Caki2 (cell line): ENCODE measurements around the gene TBCE. TPM values are rescaled to one million over a fixed set of nuclear protein-coding genes. Genes with fewer than 3 reads are reported as not detected.
A peak's percentile ranks its signal among the peaks of the same experiment; 100 is the strongest.

ENCODE experiments used
- DNase-seq: peaks from one replicate; pipeline ENCODE4 v3.0.0-alpha.2; 2015; ENCODE audit warnings: low read depth
- in situ Hi-C: cut with HindIII; loops from 2 replicates; pipeline ENCODE4 v1.10.0; 2016; ENCODE audit warnings: low sequenced_read_pairs, low pct_unique_long_range_greater_than_20kb, mixed read lengths
- total RNA-seq: library from RNA; depleted of rRNA; stranded (reverse); fragments of >200 nt; shearing (Covaris generic); gene quantifications from 2 replicates; pipeline ENCODE4 v1.2.3, GENCODE V29; 2014; ENCODE audit warnings: low replicate concordance; rRNA removed

TBCE gene, protein sequence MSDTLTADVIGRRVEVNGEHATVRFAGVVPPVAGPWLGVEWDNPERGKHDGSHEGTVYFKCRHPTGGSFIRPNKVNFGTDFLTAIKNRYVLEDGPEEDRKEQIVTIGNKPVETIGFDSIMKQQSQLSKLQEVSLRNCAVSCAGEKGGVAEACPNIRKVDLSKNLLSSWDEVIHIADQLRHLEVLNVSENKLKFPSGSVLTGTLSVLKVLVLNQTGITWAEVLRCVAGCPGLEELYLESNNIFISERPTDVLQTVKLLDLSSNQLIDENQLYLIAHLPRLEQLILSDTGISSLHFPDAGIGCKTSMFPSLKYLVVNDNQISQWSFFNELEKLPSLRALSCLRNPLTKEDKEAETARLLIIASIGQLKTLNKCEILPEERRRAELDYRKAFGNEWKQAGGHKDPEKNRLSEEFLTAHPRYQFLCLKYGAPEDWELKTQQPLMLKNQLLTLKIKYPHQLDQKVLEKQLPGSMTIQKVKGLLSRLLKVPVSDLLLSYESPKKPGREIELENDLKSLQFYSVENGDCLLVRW
- 56.3 and 59.7 TPM in 2 replicates for total RNA-seq

GRCh38 chr1:235367000-235367908, at the start of gene TBCE:
Gene TBCE (plus strand): TSS chr1:235367427. CDS start chr1:235380050, 12,623 bp downstream.
- peak; percentile 96 for DNase-seq
- in situ Hi-C loops = no loop called here

- in situ Hi-C loops = no loop called here
- no peak for DNase-seq
Observed at GRCh38 chr1:235319255-235319654, 48.0 kb upstream of the TBCE start.

- in situ Hi-C loops = no loop called here
- DNase-seq = no peak
Observed at GRCh38 chr1:235320521-235321179, 46.6 kb upstream of the TBCE start.

DNA sequence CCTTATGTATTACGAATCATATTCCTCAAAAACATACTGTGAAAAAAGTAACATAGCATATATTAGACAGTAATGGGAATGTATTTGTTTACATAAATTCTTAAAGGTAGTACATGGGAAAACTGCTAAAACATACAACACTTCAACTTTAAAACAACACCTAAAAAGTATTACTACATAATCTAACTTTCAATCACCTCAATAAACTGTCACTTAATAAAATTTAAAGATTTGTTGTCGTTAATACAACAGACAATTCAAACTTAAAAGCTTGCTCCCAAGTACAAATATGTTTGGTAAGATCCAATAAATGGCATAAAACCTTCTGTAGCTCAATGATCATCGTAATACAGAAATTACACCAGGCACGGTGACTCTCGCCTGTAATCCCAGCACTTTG, 42.9 kb upstream of the TBCE start:
- in situ Hi-C loops = no loop called here
- no peak for DNase-seq

DNA sequence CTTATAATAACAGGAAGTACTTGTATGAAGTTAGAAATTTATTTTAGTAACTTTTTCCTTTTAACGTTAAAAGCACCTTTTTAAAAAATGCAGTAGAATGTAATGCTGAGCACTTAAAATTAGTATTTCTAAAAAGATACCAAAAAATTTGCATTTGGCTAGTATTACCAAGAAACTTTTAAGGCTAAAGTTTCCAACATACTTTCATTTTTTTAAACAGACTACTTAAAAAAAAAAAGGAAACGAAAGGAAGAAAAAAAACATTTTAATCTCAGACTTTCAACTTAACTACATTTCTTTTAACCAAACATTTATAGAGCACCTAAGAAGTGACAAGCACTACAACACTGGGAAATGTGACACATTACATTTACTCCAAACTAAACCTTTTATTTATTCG, 42.1 kb upstream of the TBCE start:
- no peak for DNase-seq
- in situ Hi-C loops = no loop called here

DNA sequence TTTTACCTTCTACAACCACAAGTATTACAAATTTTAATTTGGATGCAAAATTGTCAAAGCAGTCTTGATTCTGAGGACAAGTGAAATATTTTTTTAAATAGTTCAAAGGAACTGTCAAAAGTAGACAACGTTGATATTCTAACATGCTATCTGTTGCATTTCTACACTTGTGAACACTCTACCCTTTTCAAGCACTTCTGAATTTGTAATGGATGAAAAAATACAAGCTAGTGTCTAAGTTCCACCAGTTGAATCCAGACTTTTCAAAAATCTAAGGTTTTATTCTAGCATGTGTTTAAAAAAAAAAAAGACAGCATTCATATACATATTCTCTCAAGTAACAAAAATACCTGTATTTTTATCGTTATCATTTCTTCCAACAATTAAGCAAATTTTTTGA, 41.4 kb upstream of the TBCE start:
- DNase-seq = no peak
- in situ Hi-C loops = no loop called here

- peak; percentile 43 for DNase-seq
- in situ Hi-C loops = no loop called here
Observed at GRCh38 chr1:235326719-235327558, 40.3 kb upstream of the TBCE start.

DNA sequence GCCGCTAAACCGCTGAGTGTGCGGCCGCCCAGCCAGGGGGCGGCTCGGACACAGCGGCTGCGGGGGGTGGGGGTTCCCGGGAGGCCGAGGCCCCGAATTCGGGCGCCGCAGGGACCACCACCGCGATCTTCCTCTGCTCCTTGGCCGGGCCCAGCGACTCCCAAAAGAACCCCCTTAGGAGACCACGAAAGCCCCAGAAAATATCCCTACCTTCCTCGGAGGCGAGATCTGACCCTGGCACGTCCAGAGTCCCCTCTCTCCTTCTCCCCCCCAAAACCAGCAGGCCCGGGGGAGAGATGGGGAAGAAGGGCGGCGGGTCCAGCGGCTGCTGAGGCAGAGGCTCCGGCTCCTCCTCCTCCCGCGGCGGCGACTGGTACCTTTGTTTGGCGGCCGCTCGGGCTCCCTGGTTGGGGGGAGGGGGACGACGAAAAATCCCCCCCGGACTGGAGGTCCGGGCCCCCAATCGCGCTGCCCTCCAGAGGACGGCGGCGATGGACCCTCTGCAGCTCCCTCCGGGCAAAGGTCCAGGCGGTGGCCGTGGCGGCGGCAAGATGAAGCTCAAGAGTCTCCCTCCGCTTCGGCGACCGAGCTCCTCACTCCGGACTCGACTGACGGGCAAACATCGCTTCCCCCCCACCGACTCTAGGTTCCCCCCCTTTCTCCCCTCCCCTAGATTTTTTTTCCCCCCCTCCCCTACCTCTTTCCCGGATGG, 39.5 kb upstream of the TBCE start, which contains the start of gene ARID4B:
Gene ARID4B, minus strand, starts transcription at position 621 of the 712 bp plus-strand sequence. CDS start 1,260 bp downstream, outside the sequence.
- peak; percentile 75 for DNase-seq

DNA sequence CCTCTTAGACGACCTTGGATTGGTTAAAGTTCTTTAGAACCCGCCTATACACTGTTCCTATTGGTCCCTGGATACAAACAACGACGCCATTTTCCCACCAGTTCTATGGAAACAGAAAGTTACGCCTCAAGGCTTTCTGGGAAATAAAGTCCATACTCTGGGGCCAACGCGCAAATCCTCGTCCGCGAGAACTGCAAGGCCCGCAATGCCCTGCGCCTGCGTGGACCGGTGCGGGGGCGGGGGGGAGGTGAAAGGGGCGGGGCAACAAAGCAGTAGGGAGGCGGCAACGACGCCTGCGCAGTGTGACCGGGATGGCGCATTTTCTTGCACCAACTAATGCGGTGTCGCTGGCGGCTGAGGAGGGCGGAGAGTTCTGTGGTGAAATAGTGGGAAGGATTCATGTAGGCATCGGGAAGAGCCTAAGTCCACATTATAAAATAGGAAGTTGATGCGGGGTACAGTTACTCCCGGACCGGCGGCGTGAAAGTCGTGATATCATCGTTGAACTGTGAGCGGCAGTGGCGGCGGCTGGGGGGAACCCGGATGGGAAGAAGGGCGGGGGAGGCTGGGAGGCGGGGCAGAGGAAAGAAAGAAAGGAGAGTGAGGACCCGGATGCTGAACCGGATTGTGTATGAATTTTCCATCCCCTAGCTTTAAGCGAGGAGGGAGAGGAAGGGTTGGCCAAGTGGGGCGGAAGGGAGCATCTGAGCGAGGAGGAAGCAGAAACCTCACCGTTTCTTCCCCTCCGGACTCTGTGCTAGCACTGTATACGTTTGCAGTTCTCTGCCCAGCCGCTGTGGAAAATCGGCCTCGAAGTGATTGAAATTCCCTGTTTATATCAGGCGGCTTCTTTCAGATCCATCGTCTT, 38.7 kb upstream of the TBCE start, which contains the start of gene GGPS1:
Gene GGPS1, plus strand, starts transcription at position 300 of the 868 bp plus-strand sequence. CDS start 6,695 bp downstream, outside the sequence.
- in situ Hi-C loops = no loop called here
- DNase-seq = peak; percentile 98

More for the DNA sequence above, 39.5 kb upstream of the TBCE start, which contains the start of gene ARID4B:
- in situ Hi-C loops = no loop called here

DNA sequence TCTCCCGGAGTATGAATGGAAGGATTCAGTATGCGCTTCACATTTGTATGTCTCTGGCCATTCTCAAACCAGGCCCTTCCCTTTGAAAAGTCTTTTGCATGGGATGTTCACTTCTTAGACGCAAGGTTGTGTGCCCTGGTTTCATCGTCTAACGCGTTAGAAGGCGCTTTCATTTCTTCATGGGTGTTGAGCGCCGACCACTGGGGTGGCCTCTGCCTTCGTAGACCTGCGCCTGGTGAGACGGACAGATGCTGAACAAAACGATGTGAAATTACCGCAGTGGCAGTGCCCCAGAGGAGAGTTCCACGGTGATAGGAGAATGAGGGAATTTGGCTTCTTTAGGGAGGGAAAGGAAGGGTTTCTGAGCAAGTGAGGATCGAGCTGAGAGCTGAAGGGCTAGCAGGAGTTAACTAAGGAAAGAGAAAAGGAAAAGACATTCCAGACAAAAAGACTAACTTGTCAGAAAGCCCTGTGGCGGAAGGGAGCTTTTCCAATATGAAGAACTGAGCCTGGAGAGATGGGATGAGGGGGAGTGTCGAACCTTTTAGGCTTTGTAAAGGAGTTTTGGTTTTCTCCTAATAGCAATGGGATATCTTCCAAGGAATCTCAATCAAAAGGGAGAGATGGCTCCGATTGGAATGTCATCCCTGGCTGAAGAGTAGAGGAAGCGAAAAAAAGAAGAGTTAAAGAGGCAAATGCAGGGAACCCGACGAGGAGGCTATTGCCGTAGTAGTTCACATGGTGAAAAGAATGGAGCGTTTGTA, 37.9 kb upstream of the TBCE start:
- in situ Hi-C loops = no loop called here
- DNase-seq = no peak

DNA sequence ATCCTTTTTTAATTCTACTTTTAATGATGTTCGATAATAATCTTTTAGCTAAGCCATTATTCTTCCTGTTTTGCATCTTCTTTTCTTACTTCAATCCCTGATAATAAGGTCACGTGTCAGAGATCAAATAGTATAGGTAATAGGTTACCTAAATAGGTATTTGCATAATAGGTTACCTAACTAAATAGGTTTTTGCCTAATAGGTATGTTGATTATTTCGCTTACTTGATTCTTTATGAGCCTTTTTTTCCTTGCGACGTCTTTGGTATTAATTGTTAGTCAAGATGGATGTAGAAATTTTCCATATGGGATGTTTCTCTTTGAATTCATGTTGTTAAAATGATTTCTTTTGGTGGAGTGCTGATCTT, 36.3 kb upstream of the TBCE start:
- in situ Hi-C loops = no loop called here
- DNase-seq = no peak

DNA sequence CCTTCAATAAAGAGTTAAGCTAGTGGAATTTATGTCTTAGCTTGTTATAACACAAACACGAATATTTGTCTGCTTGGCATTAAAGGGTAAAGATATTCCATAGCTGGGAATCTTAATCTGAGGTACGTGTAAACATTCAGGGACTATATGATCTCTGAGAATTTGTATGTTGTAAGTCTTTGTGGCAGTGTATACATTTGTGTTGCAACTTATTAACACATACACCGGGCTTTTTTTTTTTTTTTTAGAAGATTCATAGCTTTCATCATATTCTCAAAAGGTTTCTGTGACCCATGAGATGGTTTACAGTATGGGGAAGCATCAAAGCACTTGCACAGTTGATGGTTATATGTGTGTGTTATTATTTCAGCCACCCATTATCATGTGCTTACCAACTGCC, 35.8 kb upstream of the TBCE start:
- DNase-seq = no peak
- in situ Hi-C loops = no loop called here

GRCh38 chr1:235336903-235337302, 30.3 kb upstream of the TBCE start:
- peak; percentile 28 for DNase-seq
- in situ Hi-C loops = no loop called here

GRCh38 chr1:235339746-235340145, 27.5 kb upstream of the TBCE start:
- in situ Hi-C loops = no loop called here
- DNase-seq = no peak

DNA sequence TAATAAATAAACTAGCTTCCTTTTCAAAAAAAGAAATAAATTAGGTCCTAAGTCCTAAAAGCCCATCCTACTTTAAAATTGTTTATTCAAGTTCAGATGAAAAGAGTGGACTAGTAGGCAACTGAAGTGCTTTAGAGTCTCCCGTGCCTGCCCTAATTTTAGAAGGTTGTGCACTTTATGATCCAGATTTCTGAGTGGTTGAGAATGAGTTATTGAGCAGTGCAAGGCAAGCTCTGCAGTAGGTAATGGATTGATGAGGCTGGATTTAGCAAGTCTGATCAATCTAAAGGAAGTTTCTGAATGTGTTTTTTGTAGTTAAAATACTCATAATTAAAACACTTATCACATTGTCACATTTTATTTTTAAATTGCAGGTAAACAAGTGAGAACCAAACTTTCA, 25.9 kb upstream of the TBCE start:
- in situ Hi-C loops = no loop called here
- DNase-seq = no peak
